ENCODE results near the gene TSPAN32.
A peak's percentile ranks its signal among the peaks of the same experiment; 100 is the strongest.

TSPAN32 gene

GRCh38 chr11:2303627-2304505 lies 2.1 kb downstream of the TSPAN32 start:
- no peak overlapping the region for H3K27ac ChIP-seq
- TF ChIP-seq CTCF (IDR thresholded peaks at IDR 0.05): no peak
- TF ChIP-seq ZFX (IDR thresholded peaks at IDR 0.05; ENCODE audit: borderline replicate concordance): no peak

GRCh38 chr11:2304506-2305139 lies 2.8 kb downstream of the TSPAN32 start:
- TF ChIP-seq CTCF (IDR thresholded peaks at IDR 0.05) (no peak), ZFX (IDR thresholded peaks at IDR 0.05; ENCODE audit: borderline replicate concordance) (no peak)
- H3K27ac ChIP-seq: no peak overlapping the region

GRCh38 chr11:2305140-2305778 lies 3.4 kb downstream of the TSPAN32 start:
- TF ChIP-seq CTCF (IDR thresholded peaks at IDR 0.05) (peak; percentile 90), ZFX (IDR thresholded peaks at IDR 0.05; ENCODE audit: borderline replicate concordance) (no peak)
- H3K27ac ChIP-seq: no peak overlapping the region

- no peak overlapping the region for H3K27ac ChIP-seq
- TF ChIP-seq CTCF (IDR thresholded peaks at IDR 0.05): no peak
- TF ChIP-seq ZFX (IDR thresholded peaks at IDR 0.05; ENCODE audit: borderline replicate concordance): no peak
Observed at GRCh38 chr11:2305788-2306451, 4.1 kb downstream of the TSPAN32 start.

GRCh38 chr11:2306452-2306823 lies 4.6 kb downstream of the TSPAN32 start:
- TF ChIP-seq ZFX (IDR thresholded peaks at IDR 0.05; ENCODE audit: borderline replicate concordance): no peak
- no peak for TF ChIP-seq CTCF (IDR thresholded peaks at IDR 0.05)
- H3K27ac ChIP-seq: no peak overlapping the region

GRCh38 chr11:2306877-2307500 lies 5.2 kb downstream of the TSPAN32 start:
- no peak overlapping the region for H3K27ac ChIP-seq
- TF ChIP-seq CTCF (IDR thresholded peaks at IDR 0.05) (no peak), ZFX (IDR thresholded peaks at IDR 0.05; ENCODE audit: borderline replicate concordance) (no peak)
